Measurements from ENCODE around the gene HKDC1.

Gene HKDC1

DNA sequence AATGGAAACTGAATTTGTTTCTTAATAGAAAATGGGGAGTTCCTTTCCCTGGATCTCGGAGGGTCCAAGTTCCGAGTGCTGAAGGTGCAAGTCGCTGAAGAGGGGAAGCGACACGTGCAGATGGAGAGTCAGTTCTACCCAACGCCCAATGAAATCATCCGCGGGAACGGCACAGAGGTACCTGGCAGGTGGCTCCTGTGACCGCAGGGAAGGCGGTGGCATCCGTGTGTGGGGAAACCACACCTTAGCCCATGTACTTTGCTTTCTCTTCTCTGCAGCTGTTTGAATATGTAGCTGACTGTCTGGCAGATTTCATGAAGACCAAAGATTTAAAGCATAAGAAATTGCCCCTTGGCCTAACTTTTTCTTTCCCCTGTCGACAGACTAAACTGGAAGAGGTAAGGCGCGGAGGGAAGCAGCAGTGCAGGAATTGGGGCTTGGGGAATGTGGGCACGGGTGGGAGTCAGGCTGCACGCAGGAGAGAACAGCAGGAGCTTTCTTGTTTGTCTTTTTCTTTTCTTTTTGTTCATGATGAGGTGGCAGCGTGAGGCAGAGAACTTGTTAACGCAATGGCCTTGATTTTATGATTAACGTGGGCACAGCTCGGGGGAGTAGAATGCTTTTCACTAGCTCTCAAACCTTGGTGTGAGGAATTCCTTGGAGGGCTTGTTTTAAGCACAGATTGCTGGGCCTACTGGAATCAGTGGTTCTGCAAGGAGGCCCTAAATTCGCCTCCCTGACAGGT is 12.8 kb downstream of the HKDC1 start:
- no peak for DNase-seq (ENCODE audit: low read depth)
- no peak overlapping the region for H3K4me3 ChIP-seq (replicated peaks; ENCODE audit: low read depth, low read length)
- TF ChIP-seq, protein P1, sequence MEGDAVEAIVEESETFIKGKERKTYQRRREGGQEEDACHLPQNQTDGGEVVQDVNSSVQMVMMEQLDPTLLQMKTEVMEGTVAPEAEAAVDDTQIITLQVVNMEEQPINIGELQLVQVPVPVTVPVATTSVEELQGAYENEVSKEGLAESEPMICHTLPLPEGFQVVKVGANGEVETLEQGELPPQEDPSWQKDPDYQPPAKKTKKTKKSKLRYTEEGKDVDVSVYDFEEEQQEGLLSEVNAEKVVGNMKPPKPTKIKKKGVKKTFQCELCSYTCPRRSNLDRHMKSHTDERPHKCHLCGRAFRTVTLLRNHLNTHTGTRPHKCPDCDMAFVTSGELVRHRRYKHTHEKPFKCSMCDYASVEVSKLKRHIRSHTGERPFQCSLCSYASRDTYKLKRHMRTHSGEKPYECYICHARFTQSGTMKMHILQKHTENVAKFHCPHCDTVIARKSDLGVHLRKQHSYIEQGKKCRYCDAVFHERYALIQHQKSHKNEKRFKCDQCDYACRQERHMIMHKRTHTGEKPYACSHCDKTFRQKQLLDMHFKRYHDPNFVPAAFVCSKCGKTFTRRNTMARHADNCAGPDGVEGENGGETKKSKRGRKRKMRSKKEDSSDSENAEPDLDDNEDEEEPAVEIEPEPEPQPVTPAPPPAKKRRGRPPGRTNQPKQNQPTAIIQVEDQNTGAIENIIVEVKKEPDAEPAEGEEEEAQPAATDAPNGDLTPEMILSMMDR (IDR thresholded peaks at IDR 0.05; ENCODE audit: low read length, missing control alignments), result no peak

DNA sequence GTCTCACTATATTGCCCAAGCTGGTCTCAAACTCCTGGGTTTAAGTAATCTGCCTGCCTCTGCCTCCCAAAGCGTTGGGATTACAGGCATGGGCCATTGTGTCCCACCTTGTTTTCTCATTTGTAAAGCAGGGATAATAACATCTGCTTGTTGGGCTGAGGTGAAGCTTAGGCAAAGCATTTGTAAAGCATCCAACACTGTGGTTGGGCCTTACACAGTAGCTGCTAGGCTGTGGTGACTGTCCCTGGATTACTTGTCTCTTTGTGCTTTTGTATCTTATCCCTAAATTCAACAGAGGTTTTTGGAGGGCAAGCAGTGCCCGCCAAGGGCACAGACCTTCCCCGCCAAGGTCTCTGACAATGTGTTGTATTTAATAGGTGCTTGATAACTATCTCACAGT is 14.3 kb downstream of the HKDC1 start:
- DNase-seq (ENCODE audit: low read depth), result no peak
- no peak overlapping the region for H3K4me3 ChIP-seq (replicated peaks; ENCODE audit: low read depth, low read length)
- TF ChIP-seq, protein P1 (IDR thresholded peaks at IDR 0.05; ENCODE audit: low read length, missing control alignments), result no peak

DNA sequence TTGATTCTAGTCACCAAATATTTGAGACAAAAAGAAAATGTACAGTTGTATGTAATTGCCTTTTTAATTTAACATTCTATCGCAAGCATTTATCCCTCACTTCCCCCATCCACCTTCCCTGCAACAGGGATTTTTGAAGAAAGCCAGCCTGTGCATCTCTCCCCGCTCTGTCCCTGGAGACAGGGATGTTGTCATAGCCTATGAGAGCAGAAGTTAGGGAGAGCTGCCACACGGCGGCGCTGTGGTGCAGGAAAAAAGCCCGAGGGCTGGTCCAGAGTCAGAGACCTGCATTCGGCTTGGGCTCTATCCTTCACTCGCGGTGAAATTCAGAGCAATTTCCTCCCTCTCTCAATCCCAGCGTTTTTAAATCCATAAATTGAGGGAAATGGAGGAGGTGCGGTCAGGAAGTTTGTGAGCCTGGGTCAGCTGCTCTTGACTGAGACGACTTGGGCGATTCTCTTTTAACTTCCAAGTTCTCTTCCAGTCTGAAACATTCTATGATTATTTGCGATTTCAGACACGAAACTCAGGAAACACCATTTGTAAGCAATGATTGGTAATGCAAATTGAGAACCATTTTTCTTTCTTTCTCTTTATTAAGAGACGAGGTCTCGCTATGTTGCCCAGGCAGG is 17.5 kb downstream of the HKDC1 start:
- TF ChIP-seq, protein P1 (IDR thresholded peaks at IDR 0.05; ENCODE audit: low read length, missing control alignments), result peak; percentile 95
- DNase-seq (ENCODE audit: low read depth), result peak; percentile 83
- H3K4me3 ChIP-seq (replicated peaks; ENCODE audit: low read depth, low read length), result no peak overlapping the region

DNA sequence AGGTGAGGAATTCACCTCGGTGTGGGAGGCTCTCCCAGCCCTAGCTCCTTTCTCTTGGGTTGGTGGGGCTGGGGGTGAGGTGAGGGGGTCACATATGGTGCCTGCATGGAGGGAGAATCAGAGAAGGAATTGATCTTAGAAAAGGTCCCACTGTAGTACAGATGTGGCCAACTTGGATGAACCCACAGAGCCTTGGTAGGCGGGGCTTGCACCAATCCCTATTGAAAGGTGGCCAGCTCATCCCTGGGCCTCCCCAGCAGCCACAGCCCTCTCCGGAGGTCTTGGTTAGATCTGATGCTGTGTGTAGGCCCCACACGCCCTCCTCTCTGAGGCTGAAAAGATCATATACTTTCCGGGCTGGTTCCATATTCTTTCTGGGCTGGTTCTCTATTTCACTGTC is 19.0 kb downstream of the HKDC1 start:
- DNase-seq (ENCODE audit: low read depth), result no peak
- H3K4me3 ChIP-seq (replicated peaks; ENCODE audit: low read depth, low read length), result no peak overlapping the region
- TF ChIP-seq, protein P1 (IDR thresholded peaks at IDR 0.05; ENCODE audit: low read length, missing control alignments), result no peak

DNA sequence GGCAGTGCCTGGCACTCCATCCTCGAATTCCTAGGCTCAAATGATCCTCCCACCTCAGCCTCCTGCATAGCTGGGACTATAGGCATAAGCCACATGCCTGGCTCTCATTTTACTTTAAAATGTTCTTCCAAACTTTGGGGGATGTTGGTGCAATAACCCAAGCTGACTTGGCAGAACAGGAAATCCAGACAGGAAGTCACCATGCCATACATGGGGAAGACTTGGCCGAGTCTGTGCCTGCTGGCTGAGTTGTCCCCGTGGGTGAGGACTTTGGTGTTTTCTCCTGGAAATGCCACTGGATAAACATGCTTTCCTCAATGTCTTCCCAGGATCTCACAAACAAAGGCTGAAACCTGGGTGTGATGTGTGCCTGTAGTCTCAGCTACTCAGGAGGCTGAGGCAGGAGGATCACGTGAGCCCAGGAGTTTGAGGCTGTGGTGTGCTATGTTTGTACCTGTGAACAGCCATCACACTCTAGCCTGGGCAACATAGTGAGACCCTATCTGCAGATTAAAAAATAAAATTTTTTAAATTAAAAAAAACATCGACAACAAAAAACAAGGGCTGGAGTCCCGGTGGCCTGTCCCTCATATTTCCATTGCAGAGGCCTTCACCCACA is 19.8 kb downstream of the HKDC1 start:
- TF ChIP-seq, protein P1 (IDR thresholded peaks at IDR 0.05; ENCODE audit: low read length, missing control alignments), result no peak
- no peak overlapping the region for H3K4me3 ChIP-seq (replicated peaks; ENCODE audit: low read depth, low read length)
- DNase-seq (ENCODE audit: low read depth), result peak; percentile 48

DNA sequence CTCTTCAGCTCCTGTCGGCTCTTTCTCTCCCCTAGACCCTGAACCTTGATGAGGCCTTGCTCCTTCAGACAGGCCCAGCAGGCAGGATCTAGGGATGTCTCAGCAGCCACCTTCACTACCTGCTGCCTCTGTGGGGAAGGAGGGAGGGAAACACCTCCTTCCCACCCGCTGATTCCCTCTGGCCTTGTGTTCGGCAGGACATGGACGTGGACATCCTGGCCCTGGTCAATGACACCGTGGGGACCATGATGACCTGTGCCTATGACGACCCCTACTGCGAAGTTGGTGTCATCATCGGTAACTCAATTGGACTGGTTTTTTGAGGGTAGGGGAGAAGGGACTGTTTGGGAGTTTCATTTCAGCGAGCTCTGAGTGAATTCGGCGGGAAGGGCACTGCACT is 20.3 kb downstream of the HKDC1 start:
- no peak for DNase-seq (ENCODE audit: low read depth)
- H3K4me3 ChIP-seq (replicated peaks; ENCODE audit: low read depth, low read length), result no peak overlapping the region
- TF ChIP-seq, protein P1 (IDR thresholded peaks at IDR 0.05; ENCODE audit: low read length, missing control alignments), result no peak

All from fibroblast of pulmonary artery (primary cell).